OCI-LY7 (cell line): Measurements from ENCODE around the gene SLC12A8. TPM values are rescaled to one million over a fixed set of nuclear protein-coding genes. Genes with fewer than 3 reads are reported as not detected.

Experiments used
- BruUV-seq: library from RNA; stranded (reverse); fragments of 400-500 nt; replicated peaks from 2 replicates; lab custom pipeline; 2021; lab: Mats Ljungman, UMichigan
- CTCF ChIA-PET: fragments of 300-600 bp; sonication (Branson Sonifier 250); formaldehyde crosslinking; loops from one replicate; lab custom pipeline; 2022; ENCODE audit warnings: antibody characterized with exemption; ENCODE audit not compliant: unreplicated experiment; lab: Charles Lee
- POLR2A ChIA-PET: fragments of 300-600 bp; sonication (Branson Sonifier 250); formaldehyde crosslinking; loops from one replicate; lab custom pipeline; 2022; ENCODE audit warnings: antibody characterized with exemption; lab: Charles Lee
- DNase-seq: peaks from one replicate; pipeline ENCODE4 v3.0.0-alpha.2; 2015; ENCODE audit warnings: low spot score
- H2AFZ ChIP-seq: fragments of 200-600 bp; sonication (generic), shearing (Covaris generic); 2 replicates; pipeline ENCODE4 v1.6.1; 2014; ENCODE audit warnings: mild to moderate bottlenecking, antibody characterized with exemption, low read length, moderate library complexity
- H3K27ac ChIP-seq: fragments of 200-600 bp; sonication (generic); 2 replicates; pipeline ENCODE4 v1.5.1; 2014; ENCODE audit warnings: mixed run types, low read depth, mild to moderate bottlenecking, moderate library complexity, low read length, inconsistent platforms; ENCODE audit not compliant: poor library complexity, severe bottlenecking
- H3K36me3 ChIP-seq: fragments of 200-600 bp; sonication (generic); 2 replicates; pipeline ENCODE4 v1.6.1; 2014; ENCODE audit warnings: mild to moderate bottlenecking, antibody characterized with exemption, low read length, moderate library complexity, mixed read lengths; ENCODE audit not compliant: insufficient read depth
- H3K4me1 ChIP-seq: fragments of 200-600 bp; sonication (generic); 2 replicates; pipeline ENCODE4 v1.5.1; 2014; ENCODE audit warnings: mild to moderate bottlenecking, low read length; ENCODE audit not compliant: insufficient read depth, poor library complexity, severe bottlenecking
- H3K4me2 ChIP-seq: fragments of 200-600 bp; sonication (generic); 2 replicates; pipeline ENCODE4 v1.6.1; 2014; ENCODE audit warnings: mild to moderate bottlenecking, low read length
- H3K4me3 ChIP-seq: fragments of 200-600 bp; sonication (generic); 2 replicates; pipeline ENCODE4 v1.5.1; 2014; ENCODE audit warnings: mild to moderate bottlenecking, low read depth, low read length; ENCODE audit not compliant: poor library complexity, severe bottlenecking
- H3K79me2 ChIP-seq: fragments of 200-600 bp; sonication (generic); 2 replicates; pipeline ENCODE4 v1.6.1; 2016; ENCODE audit warnings: low read depth, mild to moderate bottlenecking, low read length, moderate library complexity, mixed read lengths; ENCODE audit not compliant: insufficient read depth
- H3K9me2 ChIP-seq: fragments of 200-600 bp; sonication (generic); 2 replicates; pipeline ENCODE4 v1.6.1; 2016; ENCODE audit warnings: mild to moderate bottlenecking, low read length, mixed read lengths; ENCODE audit not compliant: insufficient read depth
- H3K9me3 ChIP-seq: fragments of 200-600 bp; sonication (generic); 2 replicates; pipeline ENCODE4 v1.6.1; 2014; ENCODE audit warnings: mild to moderate bottlenecking, mixed run types, low read length, mixed read lengths
- H4K20me1 ChIP-seq: fragments of 200-600 bp; sonication (generic); 2 replicates; pipeline ENCODE4 v1.6.1; 2014; ENCODE audit warnings: mild to moderate bottlenecking, antibody characterized with exemption, low read length, moderate library complexity, mixed read lengths; ENCODE audit not compliant: insufficient read depth
- CTCF ChIP-seq: fragments of 200-600 bp; sonication (generic); conservative IDR thresholded peaks from 2 replicates; pipeline ENCODE4 v1.5.1; 2014; ENCODE audit warnings: mild to moderate bottlenecking, antibody characterized with exemption, low read length, moderate library complexity, mixed read lengths
- EZH2phosphoT487 ChIP-seq: fragments of 200-600 bp; sonication (generic); IDR thresholded peaks from 2 replicates; pipeline ENCODE4 v1.6.1; 2018; ENCODE audit warnings: low read depth, borderline replicate concordance, mild to moderate bottlenecking, mixed run types, antibody characterized with exemption, low read length, moderate library complexity, mixed read lengths
- intact Hi-C: fragments of 100-400 bp; cut with micrococcal nuclease; formaldehyde crosslinking; loops from one replicate; pipeline ENCODE4 v1.10.0; 2022; ENCODE audit not compliant: unreplicated experiment
- total RNA-seq, 2 experiments: library from RNA; depleted of rRNA in 1 of 2; stranded (reverse); fragments of >200 nt in 1 of 2; shearing (Covaris generic) in 1 of 2; gene quantifications; 2 replicates each; pipeline ENCODE4 v1.2.3, GENCODE V29; 2014 to 2022

The SLC12A8 gene
- total RNA-seq, 2 experiments from 2014 or later: 0.84 to 1.0 TPM

GRCh38 chr3:125105116-125105515, 107.4 kb downstream of the SLC12A8 start:
- no peaks in the 10 kb centered on the region for H3K36me3 ChIP-seq
- H3K9me3 ChIP-seq: no peaks in the 10 kb centered on the region
- peaks cover 6% of the 10 kb centered on the region for H3K4me1 ChIP-seq
- no peak overlapping the region for H3K4me2 ChIP-seq
- H3K79me2 ChIP-seq: no peaks in the 10 kb centered on the region; the same call in 1 of the 2 replicates
- intact Hi-C loops: no loop called here
- ChIA-PET CTCF (no interaction called here), POLR2A (interaction anchor here (0.5 to 0.7 kb wide), 2 partner anchors 99 to 459 kb away, joined by 3 read pairs; no protein-coding TSS in a partner anchor)
- DNase-seq: no peak
- H4K20me1 ChIP-seq: no peaks in the 10 kb centered on the region
- H3K4me3 ChIP-seq: no peak overlapping the region
- H3K27ac ChIP-seq: no peak overlapping the region
- H3K9me2 ChIP-seq: no peaks in the 10 kb centered on the region
- no TSS peak for BruUV-seq
- H2AFZ ChIP-seq: no peak overlapping the region
- TF ChIP-seq CTCF (no peak), EZH2phosphoT487 (no peak)

GRCh38 chr3:125104639-125105038, 107.9 kb downstream of the SLC12A8 start:
- POLR2A ChIA-PET: interaction anchor here (0.5 to 0.7 kb wide), 2 partner anchors 99 to 459 kb away, joined by 3 read pairs; no protein-coding TSS in a partner anchor
- no peaks in the 10 kb centered on the region for H3K9me3 ChIP-seq
- H3K9me2 ChIP-seq: no peaks in the 10 kb centered on the region
- H3K27ac ChIP-seq: no peak overlapping the region
- TF ChIP-seq EZH2phosphoT487: no peak
- TF ChIP-seq CTCF: no peak
- CTCF ChIA-PET: no interaction called here
- no peak overlapping the region for H3K4me3 ChIP-seq
- no peaks in the 10 kb centered on the region for H4K20me1 ChIP-seq
- peaks cover 6% of the 10 kb centered on the region for H3K4me1 ChIP-seq
- no peak for DNase-seq
- H3K79me2 ChIP-seq: no peaks in the 10 kb centered on the region; the same call in 1 of the 2 replicates
- BruUV-seq: no TSS peak
- no peak overlapping the region for H3K4me2 ChIP-seq
- no peaks in the 10 kb centered on the region for H3K36me3 ChIP-seq
- no peak overlapping the region for H2AFZ ChIP-seq
- intact Hi-C loops: no loop called here

GRCh38 chr3:125103406-125103805, 109.1 kb downstream of the SLC12A8 start:
- H3K4me2 ChIP-seq: no peak overlapping the region
- no peaks in the 10 kb centered on the region for H3K9me2 ChIP-seq
- H3K27ac ChIP-seq: no peak overlapping the region
- no peak for TF ChIP-seq EZH2phosphoT487
- no peak for TF ChIP-seq CTCF
- CTCF ChIA-PET: no interaction called here
- H3K79me2 ChIP-seq: no peaks in the 10 kb centered on the region; the same call in 1 of the 2 replicates
- intact Hi-C loops: no loop called here
- H3K9me3 ChIP-seq: no peaks in the 10 kb centered on the region
- POLR2A ChIA-PET: interaction anchor here (1.0 kb wide), 1 partner anchor 10 kb away, joined by 3 read pairs; no protein-coding TSS in a partner anchor
- BruUV-seq: no TSS peak
- H3K4me3 ChIP-seq: no peak overlapping the region
- H2AFZ ChIP-seq: no peak overlapping the region
- peaks cover 1% of the 10 kb centered on the region for H3K4me1 ChIP-seq
- H3K36me3 ChIP-seq: no peaks in the 10 kb centered on the region
- no peak for DNase-seq
- no peaks in the 10 kb centered on the region for H4K20me1 ChIP-seq
